GM19463 (cell line): ENCODE data around the gene B9D2.
A peak's percentile ranks its signal among the peaks of the same experiment; 100 is the strongest.

Source experiments
- ATAC-seq: cut with Tn5 transposase; IDR thresholded peaks from one replicate; pipeline ENCODE4 v1.9.1; 2021; ENCODE audit warnings: mild to moderate bottlenecking, moderate library complexity; ENCODE audit not compliant: unreplicated experiment

B9D2 gene

GRCh38 chr19:41311613-41312012, 52.3 kb downstream of the B9D2 start:
- ATAC-seq: no peak

- ATAC-seq: no peak
These were observed 52.9 kb downstream of the B9D2 start for GRCh38 chr19:41311072-41311471.

GRCh38 chr19:41310033-41310831, 53.7 kb downstream of the B9D2 start, which contains the start of gene CCDC97:
CCDC97 (plus strand) TSS chr19:41310172; CDS start chr19:41310311, 139 bp downstream.
- ATAC-seq: peak; percentile 53

- ATAC-seq: no peak
These were observed 54.5 kb downstream of the B9D2 start for GRCh38 chr19:41309180-41310032.

GRCh38 chr19:41308450-41309179, 55.3 kb downstream of the B9D2 start:
- no peak for ATAC-seq

GRCh38 chr19:41307954-41308449, 55.9 kb downstream of the B9D2 start:
- no peak for ATAC-seq

- ATAC-seq: no peak
These were observed 56.7 kb downstream of the B9D2 start for GRCh38 chr19:41307090-41307875.

- no peak for ATAC-seq
These were observed 57.8 kb downstream of the B9D2 start for GRCh38 chr19:41305927-41306793.

- no peak for ATAC-seq
These were observed 59.1 kb downstream of the B9D2 start for GRCh38 chr19:41304706-41305483.
